ENCODE results near the gene ANKIB1.

DNA sequence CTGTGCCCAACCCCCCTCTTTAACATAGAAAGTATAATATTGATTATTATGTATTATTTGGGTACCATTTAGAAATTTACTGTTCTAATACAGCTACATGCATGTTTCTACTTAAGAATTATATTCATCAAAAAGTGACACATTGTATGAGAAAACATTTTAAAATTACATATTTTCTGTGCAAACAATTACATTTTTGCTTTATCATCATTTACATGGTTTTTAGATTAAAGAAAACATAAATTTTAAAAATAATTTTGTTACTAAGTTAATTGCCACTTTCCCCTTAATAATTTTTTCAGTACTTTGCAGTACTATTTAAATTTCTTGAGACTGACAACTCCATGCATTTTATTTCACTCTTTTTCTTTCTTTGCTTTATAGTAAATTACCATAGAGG, 106.2 kb downstream of the ANKIB1 start:
- TF ChIP-seq, protein P1, sequence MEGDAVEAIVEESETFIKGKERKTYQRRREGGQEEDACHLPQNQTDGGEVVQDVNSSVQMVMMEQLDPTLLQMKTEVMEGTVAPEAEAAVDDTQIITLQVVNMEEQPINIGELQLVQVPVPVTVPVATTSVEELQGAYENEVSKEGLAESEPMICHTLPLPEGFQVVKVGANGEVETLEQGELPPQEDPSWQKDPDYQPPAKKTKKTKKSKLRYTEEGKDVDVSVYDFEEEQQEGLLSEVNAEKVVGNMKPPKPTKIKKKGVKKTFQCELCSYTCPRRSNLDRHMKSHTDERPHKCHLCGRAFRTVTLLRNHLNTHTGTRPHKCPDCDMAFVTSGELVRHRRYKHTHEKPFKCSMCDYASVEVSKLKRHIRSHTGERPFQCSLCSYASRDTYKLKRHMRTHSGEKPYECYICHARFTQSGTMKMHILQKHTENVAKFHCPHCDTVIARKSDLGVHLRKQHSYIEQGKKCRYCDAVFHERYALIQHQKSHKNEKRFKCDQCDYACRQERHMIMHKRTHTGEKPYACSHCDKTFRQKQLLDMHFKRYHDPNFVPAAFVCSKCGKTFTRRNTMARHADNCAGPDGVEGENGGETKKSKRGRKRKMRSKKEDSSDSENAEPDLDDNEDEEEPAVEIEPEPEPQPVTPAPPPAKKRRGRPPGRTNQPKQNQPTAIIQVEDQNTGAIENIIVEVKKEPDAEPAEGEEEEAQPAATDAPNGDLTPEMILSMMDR (IDR thresholded peaks at IDR 0.05): no peak
- no peak for TF ChIP-seq POLR2A (IDR thresholded peaks at IDR 0.05)
